HK-2 (cell line): ENCODE measurements around the gene SIT1.

Source experiments
- DNase-seq: peaks from one replicate; pipeline ENCODE4 v3.0.0-alpha.2; 2018; ENCODE audit not compliant: unreplicated experiment

The SIT1 gene

DNA sequence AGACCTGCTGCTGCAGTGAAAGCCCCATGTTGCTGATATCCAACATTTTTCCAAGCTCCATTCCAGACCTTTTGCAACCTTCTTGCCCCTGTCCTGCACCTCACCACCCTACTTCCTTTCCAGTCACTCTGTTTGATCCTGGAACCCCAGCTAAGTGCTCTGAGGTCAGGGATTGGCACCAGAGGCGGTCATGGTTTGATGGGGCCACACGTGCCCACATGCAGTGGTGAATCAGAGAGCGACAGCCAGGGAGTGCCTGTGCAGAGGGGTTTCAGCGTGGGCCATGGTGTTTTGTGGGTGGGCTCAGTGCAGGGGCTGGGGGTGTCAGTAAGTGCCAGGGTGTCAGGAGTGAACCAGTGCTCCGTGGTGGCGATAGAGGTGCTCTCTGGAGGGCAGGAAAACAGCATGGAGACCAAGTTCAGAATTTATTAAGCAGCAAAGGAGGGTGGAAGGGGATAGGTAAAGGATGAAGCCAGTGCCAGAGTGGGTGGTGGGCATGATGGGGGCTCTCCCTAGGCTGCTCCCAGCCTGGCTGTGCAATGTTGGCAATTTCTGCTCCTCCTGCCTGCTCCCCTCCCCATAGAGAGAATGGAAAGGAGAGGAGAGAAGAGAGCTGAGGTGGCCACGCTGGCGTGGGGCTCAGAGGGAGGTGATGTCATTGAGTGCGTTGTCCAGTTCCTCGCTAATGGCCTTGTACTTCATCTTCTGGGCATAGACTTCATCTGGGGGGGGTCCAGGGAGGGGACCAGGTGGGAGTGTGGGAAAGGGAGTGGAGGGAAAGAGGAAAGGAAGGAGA is 32.0 kb upstream of the SIT1 start:
- DNase-seq = no peak

DNA sequence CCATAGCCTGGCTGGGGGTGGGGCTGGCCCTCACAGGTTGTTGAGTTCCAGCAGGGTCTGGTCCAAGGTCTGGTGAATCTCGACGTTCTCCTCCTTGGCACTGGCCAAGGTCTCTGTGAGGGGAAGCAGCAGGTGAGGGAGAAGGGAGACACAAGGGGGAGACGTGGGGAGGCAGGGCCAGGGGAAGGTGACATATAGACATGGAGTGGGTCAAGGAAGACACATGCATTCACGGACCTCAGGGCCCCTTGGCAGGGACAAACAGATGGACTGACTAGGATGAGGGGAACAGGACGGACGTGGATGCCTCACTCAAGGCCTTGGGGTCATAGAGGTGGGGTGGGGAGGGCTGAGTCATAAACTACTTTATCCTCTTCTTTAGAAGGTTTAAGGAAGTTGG is 31.3 kb upstream of the SIT1 start:
- no peak for DNase-seq

DNA sequence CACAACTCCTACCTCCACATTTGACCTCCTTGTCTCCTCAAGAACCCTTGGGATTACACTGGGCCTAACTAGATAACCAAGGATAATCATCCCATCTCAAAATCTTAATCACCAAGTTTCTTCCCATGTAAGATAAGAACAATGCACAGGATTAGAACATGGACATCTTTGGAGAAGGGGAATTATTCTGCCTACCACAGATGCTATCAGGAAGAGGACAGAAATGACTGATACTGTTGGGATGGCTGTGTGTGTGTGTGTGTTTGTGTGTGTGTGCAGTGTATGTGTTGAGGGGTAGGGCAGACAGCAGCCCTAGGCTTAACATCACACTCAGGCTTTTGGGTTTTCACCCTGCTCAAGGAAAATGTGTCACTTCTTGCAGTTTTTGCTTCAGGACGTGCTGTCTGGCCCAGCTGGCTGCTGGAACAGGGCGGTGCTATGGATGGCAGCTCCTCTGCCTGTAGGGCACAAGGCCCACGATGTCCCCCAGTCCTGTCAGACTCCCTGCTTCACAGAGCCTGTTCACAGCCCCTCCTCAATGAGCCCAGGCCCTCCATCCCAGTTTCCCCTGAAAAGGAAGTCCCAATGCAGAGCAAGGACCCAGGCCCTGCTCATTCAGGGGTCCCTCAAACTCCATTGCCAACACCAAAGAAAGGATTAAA is 30.7 kb upstream of the SIT1 start:
- DNase-seq = no peak

DNA sequence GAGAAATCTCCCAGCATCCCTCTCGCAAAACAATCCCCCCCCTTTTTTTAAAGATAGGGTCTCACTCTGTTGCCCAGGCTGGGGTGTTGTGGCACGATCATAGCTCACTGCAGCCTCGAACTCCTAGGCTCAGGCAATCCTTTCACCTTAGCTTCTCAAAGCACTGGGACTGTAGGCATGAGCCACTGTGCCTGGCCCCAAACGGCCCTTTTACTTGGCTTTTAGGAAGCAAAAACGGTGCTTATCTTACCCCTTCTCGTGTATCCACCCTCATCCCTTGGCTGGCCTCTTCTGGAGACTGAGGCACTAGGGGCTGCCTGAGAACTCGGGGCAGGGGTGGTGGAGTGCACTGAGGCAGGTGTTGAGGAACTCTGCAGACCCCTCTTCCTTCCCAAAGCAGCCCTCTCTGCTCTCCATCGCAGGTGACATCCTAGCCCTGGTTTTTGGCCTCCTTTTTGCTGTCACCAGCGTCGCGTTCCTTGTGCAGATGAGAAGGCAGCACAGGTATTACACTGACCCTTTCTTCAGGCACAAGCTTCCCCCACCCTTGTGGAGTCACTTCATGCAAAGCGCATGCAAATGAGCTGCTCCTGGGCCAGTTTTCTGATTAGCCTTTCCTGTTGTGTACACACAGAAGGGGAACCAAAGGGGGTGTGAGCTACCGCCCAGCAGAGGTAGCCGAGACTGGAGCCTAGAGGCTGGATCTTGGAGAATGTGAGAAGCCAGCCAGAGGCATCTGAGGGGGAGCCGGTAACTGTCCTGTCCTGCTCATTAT is 29.8 kb upstream of the SIT1 start:
- no peak for DNase-seq

DNA sequence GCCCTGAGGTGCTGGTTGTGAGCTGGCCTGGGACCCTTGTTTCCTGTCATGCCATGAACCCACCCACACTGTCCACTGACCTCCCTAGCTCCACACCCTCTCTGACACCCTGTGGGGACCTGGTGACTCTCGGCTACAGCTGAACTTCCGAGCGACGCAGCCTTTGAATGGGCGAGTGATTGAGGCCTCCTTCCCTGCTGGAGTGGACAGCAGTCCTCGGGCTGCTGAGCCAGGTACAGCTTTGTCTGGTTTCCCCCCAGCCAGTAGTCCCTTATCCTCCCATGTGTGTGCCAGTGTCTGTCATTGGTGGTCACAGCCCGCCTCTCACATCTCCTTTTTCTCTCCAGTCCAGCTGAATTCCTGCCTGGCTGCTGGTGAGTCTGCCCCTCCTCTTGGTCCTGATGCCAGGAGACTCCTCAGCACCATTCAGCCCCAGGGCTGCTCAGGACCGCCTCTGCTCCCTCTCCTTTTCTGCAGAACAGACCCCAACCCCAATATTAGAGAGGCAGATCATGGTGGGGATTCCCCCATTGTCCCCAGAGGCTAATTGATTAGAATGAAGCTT is 29.1 kb upstream of the SIT1 start:
- no peak for DNase-seq

DNA sequence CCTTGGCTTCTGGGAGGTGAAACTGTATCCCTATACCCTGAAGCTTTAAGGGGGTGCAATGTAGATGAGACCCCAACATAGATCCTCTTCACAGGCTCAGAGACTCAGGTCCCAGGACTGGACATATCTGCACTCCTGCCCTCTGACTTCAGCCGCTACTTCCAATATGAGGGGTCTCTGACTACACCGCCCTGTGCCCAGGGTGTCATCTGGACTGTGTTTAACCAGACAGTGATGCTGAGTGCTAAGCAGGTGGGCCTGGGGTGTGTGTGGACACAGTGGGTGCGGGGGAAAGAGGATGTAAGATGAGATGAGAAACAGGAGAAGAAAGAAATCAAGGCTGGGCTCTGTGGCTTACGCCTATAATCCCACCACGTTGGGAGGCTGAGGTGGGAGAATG is 28.4 kb upstream of the SIT1 start:
- no peak for DNase-seq

DNA sequence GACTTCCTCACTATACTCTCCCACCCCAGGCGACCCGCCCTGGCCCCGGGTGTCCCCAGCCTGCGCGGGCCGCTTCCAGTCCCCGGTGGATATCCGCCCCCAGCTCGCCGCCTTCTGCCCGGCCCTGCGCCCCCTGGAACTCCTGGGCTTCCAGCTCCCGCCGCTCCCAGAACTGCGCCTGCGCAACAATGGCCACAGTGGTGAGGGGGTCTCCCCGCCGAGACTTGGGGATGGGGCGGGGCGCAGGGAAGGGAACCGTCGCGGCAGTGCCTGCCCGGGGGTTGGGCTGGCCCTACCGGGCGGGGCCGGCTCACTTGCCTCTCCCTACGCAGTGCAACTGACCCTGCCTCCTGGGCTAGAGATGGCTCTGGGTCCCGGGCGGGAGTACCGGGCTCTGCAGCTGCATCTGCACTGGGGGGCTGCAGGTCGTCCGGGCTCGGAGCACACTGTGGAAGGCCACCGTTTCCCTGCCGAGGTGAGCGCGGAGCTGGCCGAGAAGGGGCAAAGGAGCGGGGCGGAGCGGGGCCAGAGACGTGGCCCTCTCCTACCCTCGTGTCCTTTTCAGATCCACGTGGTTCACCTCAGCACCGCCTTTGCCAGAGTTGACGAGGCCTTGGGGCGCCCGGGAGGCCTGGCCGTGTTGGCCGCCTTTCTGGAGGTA is 25.1 kb upstream of the SIT1 start:
- DNase-seq = no peak

DNA sequence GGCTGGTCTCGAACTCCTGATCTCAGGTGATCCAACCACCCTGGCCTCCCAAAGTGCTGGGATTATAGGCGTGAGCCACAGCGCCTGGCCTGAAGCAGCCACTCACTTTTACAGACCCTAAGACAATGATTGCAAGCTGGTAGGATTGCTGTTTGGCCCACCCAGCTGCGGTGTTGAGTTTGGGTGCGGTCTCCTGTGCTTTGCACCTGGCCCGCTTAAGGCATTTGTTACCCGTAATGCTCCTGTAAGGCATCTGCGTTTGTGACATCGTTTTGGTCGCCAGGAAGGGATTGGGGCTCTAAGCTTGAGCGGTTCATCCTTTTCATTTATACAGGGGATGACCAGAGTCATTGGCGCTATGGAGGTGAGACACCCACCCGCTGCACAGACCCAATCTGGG is 24.5 kb upstream of the SIT1 start:
- no peak for DNase-seq

DNA sequence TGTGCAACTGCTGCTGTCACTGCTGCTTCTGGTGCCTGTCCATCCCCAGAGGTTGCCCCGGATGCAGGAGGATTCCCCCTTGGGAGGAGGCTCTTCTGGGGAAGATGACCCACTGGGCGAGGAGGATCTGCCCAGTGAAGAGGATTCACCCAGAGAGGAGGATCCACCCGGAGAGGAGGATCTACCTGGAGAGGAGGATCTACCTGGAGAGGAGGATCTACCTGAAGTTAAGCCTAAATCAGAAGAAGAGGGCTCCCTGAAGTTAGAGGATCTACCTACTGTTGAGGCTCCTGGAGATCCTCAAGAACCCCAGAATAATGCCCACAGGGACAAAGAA is 23.3 kb upstream of the SIT1 start:
- no peak for DNase-seq

DNA sequence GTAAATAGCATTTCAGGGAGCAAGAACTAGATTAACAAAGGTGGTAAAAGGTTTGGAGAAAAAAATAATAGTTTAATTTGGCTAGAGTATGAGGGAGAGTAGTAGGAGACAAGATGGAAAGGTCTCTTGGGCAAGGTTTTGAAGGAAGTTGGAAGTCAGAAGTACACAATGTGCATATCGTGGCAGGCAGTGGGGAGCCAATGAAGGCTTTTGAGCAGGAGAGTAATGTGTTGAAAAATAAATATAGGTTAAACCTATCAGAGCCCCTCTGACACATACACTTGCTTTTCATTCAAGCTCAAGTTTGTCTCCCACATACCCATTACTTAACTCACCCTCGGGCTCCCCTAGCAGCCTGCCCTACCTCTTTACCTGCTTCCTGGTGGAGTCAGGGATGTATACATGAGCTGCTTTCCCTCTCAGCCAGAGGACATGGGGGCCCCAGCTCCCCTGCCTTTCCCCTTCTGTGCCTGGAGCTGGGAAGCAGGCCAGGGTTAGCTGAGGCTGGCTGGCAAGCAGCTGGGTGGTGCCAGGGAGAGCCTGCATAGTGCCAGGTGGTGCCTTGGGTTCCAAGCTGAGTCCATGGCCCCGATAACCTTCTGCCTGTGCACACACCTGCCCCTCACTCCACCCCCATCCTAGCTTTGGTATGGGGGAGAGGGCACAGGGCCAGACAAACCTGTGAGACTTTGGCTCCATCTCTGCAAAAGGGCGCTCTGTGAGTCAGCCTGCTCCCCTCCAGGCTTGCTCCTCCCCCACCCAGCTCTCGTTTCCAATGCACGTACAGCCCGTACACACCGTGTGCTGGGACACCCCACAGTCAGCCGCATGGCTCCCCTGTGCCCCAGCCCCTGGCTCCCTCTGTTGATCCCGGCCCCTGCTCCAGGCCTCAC is 22.6 kb upstream of the SIT1 start, which contains the start of gene CA9:
Gene CA9, plus strand, starts transcription at position 797 of the 893 bp plus-strand sequence. Its CDS starts 32 bp downstream, at position 829.
- no peak for DNase-seq

DNA sequence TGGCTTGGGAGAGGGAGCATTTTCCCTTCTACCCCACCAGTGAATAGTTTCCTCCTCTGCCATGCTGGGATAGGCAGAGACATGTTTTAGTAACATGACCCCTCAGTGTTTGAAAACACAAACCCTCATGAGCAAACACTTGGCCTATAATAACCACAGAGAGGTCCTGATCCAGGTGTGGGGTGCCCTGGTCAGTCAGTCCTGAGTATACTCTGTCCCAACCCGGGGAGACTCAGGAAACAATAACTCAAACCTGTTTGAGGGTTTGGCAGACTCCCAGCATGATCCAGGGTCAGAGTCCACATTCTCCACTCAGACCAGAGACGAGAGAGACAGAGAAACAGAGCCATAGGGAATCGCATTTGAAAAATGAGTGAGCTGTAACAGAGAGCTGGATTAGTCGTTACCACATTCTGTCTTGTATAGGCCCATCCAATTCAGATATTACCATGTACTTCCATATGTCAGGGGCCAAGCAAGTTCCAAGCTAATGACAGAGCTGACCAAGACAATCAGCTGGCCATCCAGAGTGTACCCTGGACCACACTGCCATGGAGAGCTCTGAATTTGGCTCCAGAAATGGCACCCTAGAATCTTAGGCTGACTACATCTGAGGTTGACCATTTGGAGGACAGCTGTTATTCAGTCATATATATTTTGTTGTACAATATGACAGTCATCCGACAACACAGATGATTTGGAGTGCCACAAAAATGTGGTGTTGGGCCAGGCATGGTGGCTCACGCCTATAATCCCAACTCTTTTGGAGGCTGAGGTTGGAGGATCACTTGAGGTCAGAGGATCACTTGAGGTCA is 18.8 kb upstream of the SIT1 start:
- DNase-seq = no peak

DNA sequence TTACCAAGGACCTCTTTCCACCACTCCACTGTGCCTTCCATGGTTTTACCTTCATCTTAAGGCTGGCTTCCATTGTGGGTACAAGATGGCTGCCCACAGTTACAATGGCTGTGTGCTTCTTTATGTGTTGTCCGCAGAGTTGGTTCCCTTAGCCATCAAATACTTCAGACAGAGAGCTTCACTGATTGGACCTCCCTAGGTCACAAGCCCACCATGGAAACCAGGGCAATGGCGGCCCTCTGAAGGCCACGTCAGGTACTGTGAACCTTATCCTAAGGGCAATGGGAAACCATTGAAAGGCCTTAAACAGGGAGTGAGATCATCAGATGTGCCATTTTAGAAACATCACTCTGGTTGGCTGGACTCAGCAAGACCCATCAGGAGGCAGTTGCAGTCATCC is 17.2 kb upstream of the SIT1 start:
- no peak for DNase-seq

DNA sequence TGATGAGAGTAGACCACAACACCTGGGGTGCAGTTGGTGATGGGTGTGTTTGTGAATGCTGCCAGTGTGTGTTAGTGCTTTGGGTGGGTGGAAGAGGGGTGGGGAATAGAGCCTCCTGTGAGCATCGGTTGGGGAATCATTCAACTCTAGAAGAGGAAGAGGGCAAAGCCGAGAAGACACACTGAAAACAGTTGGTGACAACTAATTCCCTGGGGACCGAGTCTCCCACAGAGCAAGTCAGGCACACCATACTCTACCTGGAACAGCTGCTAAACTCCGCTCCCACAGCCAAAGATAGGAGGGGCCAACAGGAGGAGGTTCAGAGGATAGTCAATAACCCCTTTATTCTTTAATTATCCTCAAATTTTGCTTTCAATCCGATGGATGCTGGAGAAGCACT is 15.8 kb upstream of the SIT1 start:
- no peak for DNase-seq

DNA sequence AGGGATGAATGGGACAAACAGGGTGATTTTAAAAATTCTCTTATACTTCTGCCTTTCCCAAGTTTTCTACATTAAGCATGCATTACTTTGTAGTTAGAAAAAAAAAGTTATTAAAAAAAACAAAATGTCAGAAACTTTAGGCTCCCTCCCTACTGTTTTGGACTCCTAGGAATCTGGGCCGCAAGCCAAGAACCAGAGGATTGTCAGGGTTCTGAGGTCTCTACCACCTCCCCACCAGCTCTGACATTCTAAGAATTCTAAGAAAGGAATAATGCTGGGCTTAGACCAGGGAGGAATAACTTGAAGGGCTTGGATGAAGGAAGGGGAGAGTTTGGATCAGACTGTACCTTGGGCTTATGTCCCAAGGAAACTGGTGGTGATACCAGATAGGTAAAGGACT is 15.3 kb upstream of the SIT1 start:
- no peak for DNase-seq

DNA sequence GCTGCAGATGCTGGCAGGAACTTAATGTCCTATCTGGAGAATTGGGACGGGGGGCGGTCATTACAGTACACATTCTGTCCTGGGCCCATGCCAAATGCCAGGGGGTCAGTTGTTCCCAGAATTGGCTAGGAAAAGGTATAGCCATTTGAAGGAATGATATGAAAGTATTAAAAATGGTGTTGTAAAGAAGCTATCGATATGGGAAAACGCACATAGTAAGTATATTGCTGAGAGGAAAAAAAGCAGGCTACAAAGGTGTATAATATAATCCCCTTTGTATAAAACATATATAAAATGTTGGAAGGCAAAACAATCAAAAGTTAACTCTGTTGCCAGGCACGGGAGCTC is 14.7 kb upstream of the SIT1 start:
- DNase-seq = no peak

DNA sequence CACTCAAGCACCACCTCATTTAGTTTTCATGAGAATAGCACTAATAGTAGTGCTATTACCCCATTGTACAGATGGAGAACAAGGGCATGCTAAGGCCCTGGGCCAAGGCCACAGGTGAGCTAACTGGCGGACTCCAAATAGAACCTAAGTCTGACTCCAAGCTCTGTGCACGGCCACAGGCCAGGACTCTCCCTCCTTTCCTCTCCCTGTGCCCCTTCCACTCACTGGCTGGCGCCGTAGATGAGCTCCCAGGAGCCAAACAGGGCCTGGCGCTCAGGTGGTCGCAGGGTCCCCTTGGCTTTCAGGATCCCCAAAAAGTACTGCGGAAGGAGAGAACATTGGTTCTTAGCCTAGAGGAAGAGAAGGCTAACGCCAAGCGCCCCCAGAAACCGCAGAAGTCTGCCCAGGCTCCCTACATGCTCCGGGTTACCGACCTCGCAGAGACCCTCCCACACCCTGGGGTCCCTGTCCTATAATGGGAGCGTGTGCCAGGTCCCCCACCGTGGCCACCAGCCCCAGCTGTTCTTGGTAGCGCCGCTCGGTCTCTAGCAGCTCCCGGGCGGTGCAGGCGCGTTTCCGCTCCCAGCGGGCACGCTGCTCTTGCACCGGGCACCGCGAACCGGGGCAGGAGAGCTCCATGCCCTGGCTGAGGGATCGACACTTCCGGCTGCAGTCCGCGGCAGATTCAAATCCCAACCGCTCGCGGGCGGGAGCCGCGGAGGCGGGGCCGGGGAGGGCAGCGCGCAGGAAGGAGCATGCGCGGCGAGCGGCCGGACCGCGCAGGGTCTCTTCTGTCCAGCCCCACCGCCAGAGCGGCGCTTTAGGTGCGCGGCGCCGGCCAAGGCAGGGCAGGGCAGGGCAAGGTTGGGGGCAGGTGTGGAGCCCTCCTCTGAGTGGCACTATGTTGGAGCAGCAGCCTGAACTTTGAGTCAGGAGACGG is 14.1 kb upstream of the SIT1 start, which contains the start of gene ARHGEF39:
Gene ARHGEF39, minus strand, starts transcription at position 665 of the 940 bp plus-strand sequence. Its CDS starts 26 bp downstream, at position 639.
- peak; percentile 80 for DNase-seq

DNA sequence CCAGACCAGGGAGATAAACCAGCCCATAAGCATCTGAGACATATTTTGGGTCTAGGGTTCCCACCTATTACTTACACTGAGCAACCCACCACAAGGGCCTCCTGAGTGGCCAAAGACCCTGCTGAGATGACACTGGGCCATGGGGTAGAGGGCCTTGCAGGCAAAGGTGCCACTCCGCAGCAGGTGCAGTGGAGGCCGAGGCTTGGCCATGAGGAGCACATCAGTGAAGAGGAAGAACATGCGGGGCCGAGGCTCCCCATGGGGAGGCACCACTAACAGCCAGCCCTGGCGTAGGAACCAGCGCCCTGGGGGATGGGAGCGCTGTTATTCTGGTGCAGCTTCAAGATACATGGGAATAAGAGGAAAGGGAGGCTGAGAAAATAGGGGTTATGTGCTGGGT is 11.7 kb upstream of the SIT1 start:
- DNase-seq = no peak

DNA sequence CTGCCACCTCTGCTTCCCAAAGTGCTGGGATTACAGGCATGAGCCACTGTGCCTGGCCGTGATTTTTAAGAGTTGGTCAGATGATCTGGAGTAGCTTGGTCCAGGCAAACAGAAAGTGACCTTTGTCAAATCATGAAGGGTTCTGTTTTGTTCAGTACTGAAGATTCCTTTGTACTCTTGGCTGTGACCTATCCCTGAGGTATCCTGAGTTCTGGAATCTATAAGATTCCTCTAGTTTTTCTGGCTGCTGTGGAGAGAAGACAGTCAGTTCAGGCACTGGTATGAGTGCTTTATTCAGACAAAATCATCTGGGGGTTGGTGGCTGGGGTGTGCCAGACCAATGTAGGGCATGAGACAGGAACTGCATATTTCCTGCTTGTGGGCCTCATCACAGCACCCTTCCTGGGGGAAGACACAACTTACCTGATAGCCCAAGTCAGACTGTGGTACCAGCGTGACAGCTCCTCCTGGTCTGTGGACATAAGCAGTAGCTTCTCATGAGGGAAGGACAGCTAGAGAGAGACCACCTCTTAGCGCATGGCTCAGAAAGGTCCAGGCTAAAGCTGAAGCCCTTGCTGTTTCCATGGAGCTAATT is 11.1 kb upstream of the SIT1 start:
- DNase-seq = no peak
